Smooth muscle cell (in vitro differentiated cells): ENCODE data around the gene DAP. TPM values are rescaled to one million over a fixed set of nuclear protein-coding genes. Genes with fewer than 3 reads are reported as not detected.

ENCODE experiments used
- DNase-seq: peaks from one replicate; lab custom pipeline; 2025; ENCODE audit not compliant: unreplicated experiment; lab: John Stamatoyannopoulos, UW
- H2AFZ ChIP-seq: fragments of 200-600 bp; sonication (generic); 2 replicates; pipeline ENCODE4 v1.6.0; 2016; ENCODE audit warnings: antibody characterized with exemption, low read depth, mild to moderate bottlenecking
- H3F3A ChIP-seq: fragments of 200-600 bp; sonication (generic); 2 replicates; pipeline ENCODE4 v1.6.0; 2017; ENCODE audit warnings: antibody characterized with exemption, low read depth
- H3K27ac ChIP-seq: fragments of 200-600 bp; sonication (generic); 2 replicates; pipeline ENCODE4 v1.5.1; 2016; ENCODE audit warnings: low read depth, mild to moderate bottlenecking
- H3K27me3 ChIP-seq: fragments of 200-600 bp; sonication (generic); 2 replicates; pipeline ENCODE4 v1.6.1; 2016; ENCODE audit warnings: low read depth, mild to moderate bottlenecking
- H3K36me3 ChIP-seq: fragments of 200-600 bp; sonication (generic); 2 replicates; pipeline ENCODE4 v1.5.1; 2016; ENCODE audit warnings: low read depth
- H3K4me1 ChIP-seq: fragments of 200-600 bp; sonication (generic); 2 replicates; pipeline ENCODE4 v1.5.1; 2016; ENCODE audit warnings: low read depth
- H3K4me2 ChIP-seq: fragments of 200-600 bp; sonication (generic); 2 replicates; pipeline ENCODE4 v1.6.0; 2016; ENCODE audit warnings: mild to moderate bottlenecking
- H3K4me3 ChIP-seq: fragments of 200-600 bp; sonication (generic); 2 replicates; pipeline ENCODE4 v1.5.1; 2016; ENCODE audit warnings: mild to moderate bottlenecking
- H3K79me2 ChIP-seq: fragments of 200-600 bp; sonication (generic); 2 replicates; pipeline ENCODE4 v1.6.0; 2016; ENCODE audit warnings: low read depth, mild to moderate bottlenecking
- H3K9ac ChIP-seq: fragments of 200-600 bp; sonication (generic); 2 replicates; pipeline ENCODE4 v1.6.0; 2016; ENCODE audit warnings: low read depth
- H3K9me3 ChIP-seq: fragments of 200-600 bp; sonication (generic); replicated peaks from 2 replicates; pipeline ENCODE4 v1.5.1; 2016; ENCODE audit warnings: low read depth
- H4K20me1 ChIP-seq: fragments of 200-600 bp; sonication (generic); 2 replicates; pipeline ENCODE4 v1.6.0; 2016; ENCODE audit warnings: low read depth
- WGBS: methylation state at CpG from one replicate; pipeline ENCODE4 v1.1.7; 2016; ENCODE audit warnings: low lambda C conversion rate; 5-methylcytosine and 5-hydroxymethylcytosine counted together
- polyA plus RNA-seq: library from polyadenylated mRNA; unstranded; fragments of >200 nt; fragmentation: Nextera tagmentation; extraction: Ambion mirVana; gene quantifications from 2 replicates; pipeline ENCODE4 v1.2.1, GENCODE V29; 2016
- total RNA-seq: library from RNA; depleted of rRNA; stranded (reverse); fragments of >200 nt; gene quantifications from 2 replicates; pipeline ENCODE4 v1.2.3, GENCODE V29; 2014
- TF ChIP-seq, protein P1 (sequence below): fragments of 200-600 bp; sonication (generic); IDR thresholded peaks from 2 replicates; pipeline ENCODE4 v1.5.1; 2017; ENCODE audit warnings: borderline replicate concordance, mild to moderate bottlenecking, antibody characterized with exemption; ENCODE audit not compliant: insufficient read depth, poor library complexity, severe bottlenecking

The DAP gene
- total and polyA plus RNA-seq, 2 experiments from 2014 or later = 52.3 to 190 TPM

DNA sequence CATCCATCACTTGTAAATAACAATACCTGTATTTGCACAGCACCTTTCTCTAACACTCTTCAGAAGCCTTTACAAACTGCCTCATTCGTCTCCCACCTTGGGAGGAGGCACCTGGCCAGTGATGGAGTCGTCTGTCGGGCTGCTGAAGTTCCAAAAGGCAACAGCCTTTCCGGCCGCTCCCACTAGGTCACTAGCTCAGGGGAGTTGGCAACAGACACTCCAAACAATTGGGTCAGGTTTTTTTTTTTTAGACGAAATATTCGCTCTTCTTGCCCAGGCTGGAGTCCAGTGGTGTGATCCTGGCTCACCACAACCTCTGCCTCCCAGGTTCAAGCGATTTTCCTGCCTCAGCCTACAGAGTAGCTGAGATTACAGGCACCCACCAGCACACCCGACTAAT, 4.0 kb downstream of the DAP start:
- Histone ChIP-seq H3K27ac (peak overlapping the region; percentile 62), H3K36me3 (no peaks in the 10 kb centered on the region), H4K20me1 (peaks cover 76% of the 10 kb centered on the region), H2AFZ (no peak overlapping the region), H3K79me2 (peaks cover 73% of the 10 kb centered on the region), H3K4me1 (peaks cover 6% of the 10 kb centered on the region), H3K9me3 (no peaks in the 10 kb centered on the region), H3K4me2 (peak overlapping the region; percentile 94), H3K9ac (no peak overlapping the region), H3K4me3 (no peak overlapping the region), H3K27me3 (no peaks in the 10 kb centered on the region), H3F3A (no peaks in the 10 kb centered on the region)
- 84% methylated on average over 9 of the region's 9 CpGs for WGBS
- TF ChIP-seq, protein P1, sequence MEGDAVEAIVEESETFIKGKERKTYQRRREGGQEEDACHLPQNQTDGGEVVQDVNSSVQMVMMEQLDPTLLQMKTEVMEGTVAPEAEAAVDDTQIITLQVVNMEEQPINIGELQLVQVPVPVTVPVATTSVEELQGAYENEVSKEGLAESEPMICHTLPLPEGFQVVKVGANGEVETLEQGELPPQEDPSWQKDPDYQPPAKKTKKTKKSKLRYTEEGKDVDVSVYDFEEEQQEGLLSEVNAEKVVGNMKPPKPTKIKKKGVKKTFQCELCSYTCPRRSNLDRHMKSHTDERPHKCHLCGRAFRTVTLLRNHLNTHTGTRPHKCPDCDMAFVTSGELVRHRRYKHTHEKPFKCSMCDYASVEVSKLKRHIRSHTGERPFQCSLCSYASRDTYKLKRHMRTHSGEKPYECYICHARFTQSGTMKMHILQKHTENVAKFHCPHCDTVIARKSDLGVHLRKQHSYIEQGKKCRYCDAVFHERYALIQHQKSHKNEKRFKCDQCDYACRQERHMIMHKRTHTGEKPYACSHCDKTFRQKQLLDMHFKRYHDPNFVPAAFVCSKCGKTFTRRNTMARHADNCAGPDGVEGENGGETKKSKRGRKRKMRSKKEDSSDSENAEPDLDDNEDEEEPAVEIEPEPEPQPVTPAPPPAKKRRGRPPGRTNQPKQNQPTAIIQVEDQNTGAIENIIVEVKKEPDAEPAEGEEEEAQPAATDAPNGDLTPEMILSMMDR = no peak
- DNase-seq = no peak

GRCh38 chr5:10756549-10756948, 4.5 kb downstream of the DAP start:
- Histone ChIP-seq H3F3A (no peaks in the 10 kb centered on the region), H3K9ac (peak overlapping the region; percentile 1), H3K79me2 (peaks cover 78% of the 10 kb centered on the region), H3K27ac (peak overlapping the region; percentile 62), H3K36me3 (no peaks in the 10 kb centered on the region), H3K27me3 (no peaks in the 10 kb centered on the region), H2AFZ (no peak overlapping the region), H4K20me1 (peaks cover 81% of the 10 kb centered on the region), H3K4me1 (peaks cover 5% of the 10 kb centered on the region), H3K4me3 (no peak overlapping the region), H3K9me3 (no peaks in the 10 kb centered on the region), H3K4me2 (peak overlapping the region; percentile 94)
- WGBS = 16% methylated on average over 2 of the region's 2 CpGs
- TF ChIP-seq, protein P1 = no peak
- no peak for DNase-seq

DNA sequence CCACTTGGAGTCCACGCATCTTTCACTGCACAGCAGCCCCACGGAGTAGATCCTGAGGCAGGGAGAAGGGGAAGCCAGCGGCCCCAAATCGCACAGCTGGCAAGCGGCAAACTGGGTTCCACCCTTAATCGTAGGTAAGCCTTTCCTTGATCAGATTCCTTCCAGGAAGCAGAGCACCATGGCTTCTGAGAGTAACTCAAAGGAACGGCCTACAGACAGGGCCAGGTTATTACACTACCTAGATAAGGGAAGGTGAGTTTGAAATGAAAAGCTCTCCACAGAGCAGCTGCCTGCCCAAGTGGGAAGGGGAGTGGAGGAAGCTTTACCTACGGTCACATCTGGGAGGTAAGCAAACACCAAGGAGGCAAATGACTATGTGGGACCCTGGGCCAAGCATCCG, 7.9 kb downstream of the DAP start:
- H3K4me3 ChIP-seq = no peak overlapping the region
- H3K9me3 ChIP-seq = no peaks in the 10 kb centered on the region
- DNase-seq = no peak
- H3F3A ChIP-seq = no peaks in the 10 kb centered on the region
- H3K27me3 ChIP-seq = no peaks in the 10 kb centered on the region
- H4K20me1 ChIP-seq = peaks cover 100% of the 10 kb centered on the region
- no peak overlapping the region for H3K27ac ChIP-seq
- H2AFZ ChIP-seq = no peak overlapping the region
- no peak overlapping the region for H3K9ac ChIP-seq
- H3K36me3 ChIP-seq = peaks cover 3% of the 10 kb centered on the region
- H3K79me2 ChIP-seq = peaks cover 80% of the 10 kb centered on the region
- H3K4me1 ChIP-seq = peaks cover 5% of the 10 kb centered on the region
- H3K4me2 ChIP-seq = no peak overlapping the region
- WGBS = 96% methylated on average over 9 of the region's 9 CpGs
- TF ChIP-seq, protein P1 = no peak

DNA sequence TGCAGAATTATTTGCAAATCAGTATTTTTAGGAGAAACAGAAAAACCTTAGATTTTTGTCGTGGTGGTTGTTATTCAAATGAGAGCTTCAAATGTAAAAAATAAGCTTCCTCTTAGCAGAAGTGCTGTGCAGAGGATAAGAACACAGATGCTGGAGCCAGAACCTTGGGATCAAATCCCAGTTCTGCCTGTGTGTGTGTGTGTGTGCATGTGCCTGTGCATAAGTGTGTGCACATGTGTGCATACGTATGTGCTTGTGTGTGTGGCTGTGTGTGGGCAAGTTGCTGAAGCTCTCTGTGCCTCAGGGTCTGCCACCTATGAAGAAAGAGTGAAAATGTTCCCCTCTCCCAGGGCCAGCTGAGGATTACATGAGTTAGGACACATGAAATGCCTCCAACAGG, 8.6 kb downstream of the DAP start:
- no peak for DNase-seq
- H3K36me3 ChIP-seq = peaks cover 3% of the 10 kb centered on the region
- no peak overlapping the region for H3K27ac ChIP-seq
- peaks cover 77% of the 10 kb centered on the region for H3K79me2 ChIP-seq
- 93% methylated on average over 2 of the region's 2 CpGs for WGBS
- H2AFZ ChIP-seq = no peak overlapping the region
- no peak overlapping the region for H3K4me3 ChIP-seq
- TF ChIP-seq, protein P1 = no peak
- H3K9me3 ChIP-seq = no peaks in the 10 kb centered on the region
- no peak overlapping the region for H3K4me2 ChIP-seq
- no peaks in the 10 kb centered on the region for H3F3A ChIP-seq
- peaks cover 100% of the 10 kb centered on the region for H4K20me1 ChIP-seq
- no peaks in the 10 kb centered on the region for H3K27me3 ChIP-seq
- H3K9ac ChIP-seq = no peak overlapping the region
- H3K4me1 ChIP-seq = peaks cover 5% of the 10 kb centered on the region
